ENCODE measurements around the gene HS1BP3. TPM values are rescaled to one million over a fixed set of nuclear protein-coding genes. Genes with fewer than 3 reads are reported as not detected.

Gene HS1BP3
- total and polyA plus RNA-seq, 2 of the 13 experiments (the other 11 are each of a cell fraction or from before 2014, with no cell fraction given): 15.2 to 22.0 TPM

GRCh38 chr2:20617892-20618467 lies 32.9 kb downstream of the HS1BP3 start (continued):
- TF ChIP-seq CC2D1A (CRISPR knock-in tag; IDR thresholded peaks at IDR 0.05) (no peak), ZNF329 (CRISPR knock-in tag; IDR thresholded peaks at IDR 0.05; ENCODE audit: low read depth) (no peak), ZNF318 (CRISPR knock-in tag; IDR thresholded peaks at IDR 0.05) (no peak), ZNF432 (CRISPR knock-in tag; IDR thresholded peaks at IDR 0.05; ENCODE audit: borderline replicate concordance) (no peak), PCBP1 (IDR thresholded peaks at IDR 0.05; ENCODE audit: borderline replicate concordance, low read depth, low read length) (no peak), RARG (CRISPR knock-in tag; IDR thresholded peaks at IDR 0.05; ENCODE audit: low read depth) (no peak), ATM (IDR thresholded peaks at IDR 0.05; ENCODE audit: borderline replicate concordance) (no peak), MIXL1 (CRISPR knock-in tag; IDR thresholded peaks at IDR 0.05) (no peak), NR2F1 (CRISPR knock-in tag; IDR thresholded peaks at IDR 0.05) (no peak), TMF1 (CRISPR knock-in tag; IDR thresholded peaks at IDR 0.05; ENCODE audit: low read depth) (no peak), ZBTB1 (CRISPR knock-in tag; IDR thresholded peaks at IDR 0.05; ENCODE audit: borderline replicate concordance) (no peak), ZNF33B (CRISPR knock-in tag; IDR thresholded peaks at IDR 0.05) (no peak), ZNF333 (CRISPR knock-in tag; IDR thresholded peaks at IDR 0.05; ENCODE audit: borderline replicate concordance) (0 out of 2 replicates have a peak, but pooled peaks have one; percentile 56), RFXANK (CRISPR knock-in tag; IDR thresholded peaks at IDR 0.05) (no peak), ZNF550 (CRISPR knock-in tag; IDR thresholded peaks at IDR 0.05; ENCODE audit: borderline replicate concordance) (no peak), MLX (CRISPR knock-in tag; IDR thresholded peaks at IDR 0.05) (no peak), ZNF878 (CRISPR knock-in tag; IDR thresholded peaks at IDR 0.05) (no peak), POLR2AphosphoS5 (IDR thresholded peaks at IDR 0.05; ENCODE audit: low read depth, low read length) (no peak), KDM4B (CRISPR knock-in tag; IDR thresholded peaks at IDR 0.05) (no peak), CREB3 (CRISPR knock-in tag; IDR thresholded peaks at IDR 0.05) (no peak), KDM1A (CRISPR knock-in tag; IDR thresholded peaks at IDR 0.05) (no peak), ZNF501 (CRISPR knock-in tag; IDR thresholded peaks at IDR 0.05) (no peak), ADNP (CRISPR knock-in tag; IDR thresholded peaks at IDR 0.05) (no peak)

Measured in HepG2 (cell line).